Left ventricle myocardium inferior (tissue), 1 donor: Measurements from ENCODE around the gene TCF7L1. TPM values are rescaled to one million over a fixed set of nuclear protein-coding genes. Genes with fewer than 3 reads are reported as not detected.

ENCODE experiments used
- DNase-seq: peaks from one replicate; pipeline ENCODE4 v3.0.0-alpha.2; 2020
- H3K27ac ChIP-seq: fragments of 200-600 bp; replicated peaks from 2 replicates; pipeline ENCODE4 v1.8.0; 2021
- H3K27me3 ChIP-seq: fragments of 200-600 bp; 2 replicates; pipeline ENCODE4 v1.8.0; 2021; ENCODE audit warnings: low read depth
- H3K36me3 ChIP-seq: fragments of 200-600 bp; 2 replicates; pipeline ENCODE4 v1.8.0; 2021
- H3K4me1 ChIP-seq: fragments of 200-600 bp; 2 replicates; pipeline ENCODE4 v1.8.0; 2021
- H3K4me3 ChIP-seq: fragments of 200-600 bp; 2 replicates; pipeline ENCODE4 v1.8.0; 2021; ENCODE audit warnings: mild to moderate bottlenecking, moderate library complexity
- H3K9me3 ChIP-seq: fragments of 200-600 bp; replicated peaks from 2 replicates; pipeline ENCODE4 v1.8.0; 2021
- intact Hi-C: fragments of 100-400 bp; cut with micrococcal nuclease; formaldehyde crosslinking; loops from one replicate; pipeline ENCODE4 v1.11.0; 2022
- total RNA-seq: library from RNA; stranded (reverse); fragmentation: NEBNext Ultra II Directional; extraction: Animal tissue kit (Norgen Biotek cat#: 25700); gene quantifications from one replicate; pipeline ENCODE4 v1.2.1, GENCODE V29; 2021
- TF ChIP-seq, protein P1 (sequence below): fragments of 200-600 bp; IDR thresholded peaks from 2 replicates; pipeline ENCODE4 v1.8.0; 2021; ENCODE audit warnings: antibody characterized with exemption, mild to moderate bottlenecking, borderline replicate concordance
- donor health status: DM: no; HTN: yes; CAD: no; lungs with severe emphysema.

TCF7L1 gene
- total RNA-seq, 1 donor from 2014 or later: 7.0 TPM

DNA sequence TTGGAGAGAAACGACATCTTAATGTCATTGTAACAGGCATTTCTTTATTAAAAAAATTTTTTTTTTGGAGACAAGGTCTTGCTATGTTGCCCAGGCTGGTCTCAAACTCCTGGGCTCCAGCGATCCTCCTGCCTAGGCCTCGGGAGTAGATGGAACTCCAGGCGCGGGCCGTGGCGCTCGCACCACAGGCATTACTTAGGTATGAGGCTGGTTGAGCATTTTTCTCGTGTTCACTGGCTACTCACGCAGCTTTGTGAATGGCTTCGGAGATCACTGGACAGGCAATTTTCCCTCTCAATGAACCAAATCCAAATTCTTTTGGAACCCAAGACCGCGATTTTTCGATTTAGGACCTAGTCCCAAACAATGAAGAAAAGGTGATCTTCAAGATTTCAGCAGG, 795 bp upstream of the TCF7L1 start:
- peak; percentile 24 for DNase-seq
- TF ChIP-seq, protein P1, sequence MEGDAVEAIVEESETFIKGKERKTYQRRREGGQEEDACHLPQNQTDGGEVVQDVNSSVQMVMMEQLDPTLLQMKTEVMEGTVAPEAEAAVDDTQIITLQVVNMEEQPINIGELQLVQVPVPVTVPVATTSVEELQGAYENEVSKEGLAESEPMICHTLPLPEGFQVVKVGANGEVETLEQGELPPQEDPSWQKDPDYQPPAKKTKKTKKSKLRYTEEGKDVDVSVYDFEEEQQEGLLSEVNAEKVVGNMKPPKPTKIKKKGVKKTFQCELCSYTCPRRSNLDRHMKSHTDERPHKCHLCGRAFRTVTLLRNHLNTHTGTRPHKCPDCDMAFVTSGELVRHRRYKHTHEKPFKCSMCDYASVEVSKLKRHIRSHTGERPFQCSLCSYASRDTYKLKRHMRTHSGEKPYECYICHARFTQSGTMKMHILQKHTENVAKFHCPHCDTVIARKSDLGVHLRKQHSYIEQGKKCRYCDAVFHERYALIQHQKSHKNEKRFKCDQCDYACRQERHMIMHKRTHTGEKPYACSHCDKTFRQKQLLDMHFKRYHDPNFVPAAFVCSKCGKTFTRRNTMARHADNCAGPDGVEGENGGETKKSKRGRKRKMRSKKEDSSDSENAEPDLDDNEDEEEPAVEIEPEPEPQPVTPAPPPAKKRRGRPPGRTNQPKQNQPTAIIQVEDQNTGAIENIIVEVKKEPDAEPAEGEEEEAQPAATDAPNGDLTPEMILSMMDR: no peak
- peak overlapping the region; percentile 81 for H3K27ac ChIP-seq

GRCh38 chr2:85133751-85134254, 611 bp downstream of the TCF7L1 start:
- TF ChIP-seq, protein P1: no peak
- H3K27ac ChIP-seq: peak overlapping the region; percentile 81
- peaks cover 66% of the 10 kb centered on the region for H3K4me1 ChIP-seq
- peak; percentile 40 for DNase-seq
- H3K9me3 ChIP-seq: no peaks in the 10 kb centered on the region
- H3K4me3 ChIP-seq: peak overlapping the region; percentile 80
- no peaks in the 10 kb centered on the region for H3K27me3 ChIP-seq
- intact Hi-C loops: loop anchor here (5.0 kb wide), 1 partner anchor 148 kb away; no protein-coding TSS in a partner anchor
- no peaks in the 10 kb centered on the region for H3K36me3 ChIP-seq

More for the DNA sequence above, 795 bp upstream of the TCF7L1 start:
- intact Hi-C loops: loop anchor here (5.0 kb wide), 1 partner anchor 150 kb away; no protein-coding TSS in a partner anchor
- no peaks in the 10 kb centered on the region for H3K9me3 ChIP-seq
- H3K4me3 ChIP-seq: peak overlapping the region; percentile 80
- H3K4me1 ChIP-seq: peaks cover 56% of the 10 kb centered on the region
- H3K36me3 ChIP-seq: no peaks in the 10 kb centered on the region
- no peaks in the 10 kb centered on the region for H3K27me3 ChIP-seq

- DNase-seq: peak; percentile 50
- TF ChIP-seq, protein P1: no peak
- no peaks in the 10 kb centered on the region for H3K36me3 ChIP-seq
- H3K9me3 ChIP-seq: no peaks in the 10 kb centered on the region
- peaks cover 66% of the 10 kb centered on the region for H3K4me1 ChIP-seq
- H3K4me3 ChIP-seq: peak overlapping the region; percentile 80
- H3K27ac ChIP-seq: peak overlapping the region; percentile 81
- no peaks in the 10 kb centered on the region for H3K27me3 ChIP-seq
- intact Hi-C loops: loop anchor here (5.0 kb wide), 1 partner anchor 148 kb away; no protein-coding TSS in a partner anchor
Measured at GRCh38 chr2:85134255-85134895, 1.2 kb downstream of the TCF7L1 start.

GRCh38 chr2:85134896-85135659, 1.9 kb downstream of the TCF7L1 start:
- DNase-seq: peak; percentile 17
- H3K4me1 ChIP-seq: peaks cover 66% of the 10 kb centered on the region

GRCh38 chr2:85135660-85135914, 2.4 kb downstream of the TCF7L1 start:
- no peaks in the 10 kb centered on the region for H3K9me3 ChIP-seq
- H3K4me3 ChIP-seq: peak overlapping the region; percentile 80
- peak overlapping the region; percentile 81 for H3K27ac ChIP-seq
- no peak for DNase-seq
- H3K27me3 ChIP-seq: no peaks in the 10 kb centered on the region
- TF ChIP-seq, protein P1: no peak
- no peaks in the 10 kb centered on the region for H3K36me3 ChIP-seq
- intact Hi-C loops: no loop called here
- peaks cover 66% of the 10 kb centered on the region for H3K4me1 ChIP-seq

More at GRCh38 chr2:85134896-85135659, 1.9 kb downstream of the TCF7L1 start:
- Histone ChIP-seq H3K27ac (peak overlapping the region; percentile 81), H3K4me3 (peak overlapping the region; percentile 80), H3K36me3 (no peaks in the 10 kb centered on the region), H3K9me3 (no peaks in the 10 kb centered on the region), H3K27me3 (no peaks in the 10 kb centered on the region)
- TF ChIP-seq, protein P1: no peak
- intact Hi-C loops: loop anchor here (5.0 kb wide), 1 partner anchor 147 kb away; no protein-coding TSS in a partner anchor
